ENCODE results near the gene TAF11L3.
"Not testable (repeated sequence)": the region's sequence is repeated elsewhere in the genome, so short reads cannot be mapped to it uniquely, and the experiment has no call there.

TAF11L3 gene

DNA sequence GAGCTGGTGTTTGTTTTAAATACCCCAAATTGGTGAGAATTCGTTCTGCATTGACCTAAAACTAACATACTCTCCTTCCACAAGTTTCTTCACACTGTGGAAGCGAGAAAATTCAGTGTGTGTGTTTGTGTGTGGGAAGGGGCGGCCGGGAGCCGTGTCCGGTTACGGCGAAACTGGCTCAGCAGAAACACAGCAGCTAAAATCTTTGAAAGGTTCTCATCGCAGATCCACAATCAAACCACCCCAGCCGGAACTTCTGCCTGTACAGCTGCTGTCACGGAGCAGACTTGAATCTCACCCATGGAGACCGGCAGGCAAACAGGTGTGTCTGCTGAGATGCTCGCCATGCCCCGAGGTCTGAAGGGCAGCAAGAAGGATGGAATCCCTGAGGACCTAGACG, at the start of gene TAF11L3:
TSS of gene TAF11L3 (plus strand) at position 301 of the 400 bp plus-strand sequence.
- DNase-seq, result not testable (repeated sequence)

DNA sequence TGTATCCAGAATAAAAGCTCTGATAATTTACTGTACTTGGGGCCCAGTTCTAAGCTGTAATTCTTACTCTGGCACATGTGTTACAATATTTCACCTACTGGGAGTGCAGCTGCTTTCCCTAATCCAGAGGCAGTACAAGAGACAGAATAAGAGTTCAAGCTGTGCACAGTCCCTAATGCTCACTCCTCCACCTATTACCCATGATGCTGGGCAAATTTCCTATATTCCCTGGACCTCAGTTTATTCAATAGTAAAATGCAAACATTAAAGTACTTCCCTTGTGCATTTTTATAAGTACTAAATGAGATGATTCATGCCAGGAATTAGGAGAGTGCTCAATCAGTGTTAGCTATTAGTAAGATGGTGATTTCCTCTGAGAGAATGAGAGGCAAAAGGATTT, 48.1 kb upstream of the TAF11L3 start:
- no peak for DNase-seq

DNA sequence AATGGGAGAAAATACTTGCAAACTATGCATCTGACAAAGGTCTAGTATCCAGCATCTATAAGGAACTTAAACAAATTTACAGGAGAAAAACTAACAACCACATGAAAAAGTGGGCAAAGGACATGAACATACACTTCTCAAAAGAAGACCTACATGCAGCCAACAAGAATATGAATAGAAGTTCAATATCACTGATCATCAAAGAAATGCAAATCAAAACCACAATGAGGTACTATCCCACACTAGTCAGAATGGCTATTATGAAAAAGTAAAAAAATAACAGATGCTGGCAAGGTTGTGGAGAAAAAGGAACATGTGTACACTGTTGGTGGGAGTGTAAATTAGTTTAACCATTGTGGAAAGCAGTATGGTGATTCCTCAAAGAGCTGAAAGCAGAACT, 43.1 kb upstream of the TAF11L3 start:
- DNase-seq, result not testable (repeated sequence)

DNA sequence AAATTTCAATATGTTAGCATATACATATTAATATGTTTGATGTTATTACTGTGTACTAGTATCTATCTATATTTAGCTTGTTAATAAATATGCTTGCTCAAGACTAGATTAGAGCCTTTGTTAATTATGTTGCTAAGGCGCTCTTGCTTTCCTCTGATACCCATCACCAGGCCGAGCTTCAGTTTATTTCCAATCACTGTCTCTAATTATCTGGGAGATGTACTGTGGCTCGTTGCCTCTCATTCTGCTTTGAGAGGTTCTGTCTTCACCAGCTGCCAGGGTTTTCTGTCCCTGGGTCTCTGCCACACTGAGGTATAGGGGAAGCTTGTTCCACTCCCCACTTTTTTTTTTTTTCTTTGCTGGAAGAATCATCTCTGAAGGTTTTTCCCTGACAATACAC, 41.1 kb upstream of the TAF11L3 start:
- no peak for DNase-seq

DNA sequence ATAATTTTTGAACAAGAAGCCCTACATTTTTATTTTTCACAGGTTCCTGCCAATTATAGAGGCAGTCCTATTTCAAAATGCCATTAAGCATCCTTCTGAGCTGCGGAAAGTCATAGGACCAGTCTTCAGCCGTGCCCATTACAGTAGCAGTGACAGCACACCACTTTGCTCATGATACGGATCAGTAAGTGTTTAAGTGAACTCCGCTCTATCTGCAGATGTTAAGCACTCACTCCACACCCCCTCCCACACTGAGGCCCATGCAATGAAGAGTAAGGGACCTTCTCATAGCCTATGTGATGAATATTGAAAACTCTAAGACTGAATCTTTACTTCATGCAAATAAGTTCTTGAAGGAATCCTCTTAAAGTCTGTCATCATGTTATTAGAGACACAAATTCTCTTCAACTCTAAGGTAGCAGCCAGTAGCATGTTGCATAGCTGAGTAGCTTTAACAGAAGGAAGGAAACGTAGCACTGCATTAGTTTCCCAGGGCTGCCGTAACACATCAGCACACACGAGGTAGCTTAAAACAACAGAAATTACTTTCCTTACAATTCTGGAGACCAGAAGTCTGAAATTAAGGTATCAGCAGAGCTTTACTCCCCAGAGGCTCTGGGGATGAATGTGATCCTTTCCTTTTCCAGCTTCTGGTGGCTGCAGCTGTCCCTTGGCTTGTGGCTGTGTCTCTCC, 40.4 kb upstream of the TAF11L3 start:
- no peak for DNase-seq

DNA sequence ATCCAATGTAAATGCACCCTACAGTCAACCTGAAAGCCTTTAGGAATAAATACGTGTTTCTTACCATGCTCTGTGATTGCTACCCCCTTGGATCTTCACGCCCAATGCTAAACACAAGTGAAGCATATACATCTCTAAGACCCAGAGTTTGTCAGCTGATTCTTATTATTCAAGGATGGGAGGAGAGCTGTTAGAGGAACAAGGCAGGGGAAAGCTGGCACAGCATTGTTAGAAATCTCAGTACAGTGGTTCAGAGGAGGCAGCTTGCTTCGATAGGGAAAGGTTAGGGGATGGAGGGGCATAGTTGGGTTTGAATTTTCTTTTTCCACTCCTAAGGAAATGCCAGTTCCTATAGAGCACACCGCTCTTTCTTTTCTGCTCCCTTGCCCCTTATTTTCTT, 36.8 kb upstream of the TAF11L3 start:
- DNase-seq, result no peak

DNA sequence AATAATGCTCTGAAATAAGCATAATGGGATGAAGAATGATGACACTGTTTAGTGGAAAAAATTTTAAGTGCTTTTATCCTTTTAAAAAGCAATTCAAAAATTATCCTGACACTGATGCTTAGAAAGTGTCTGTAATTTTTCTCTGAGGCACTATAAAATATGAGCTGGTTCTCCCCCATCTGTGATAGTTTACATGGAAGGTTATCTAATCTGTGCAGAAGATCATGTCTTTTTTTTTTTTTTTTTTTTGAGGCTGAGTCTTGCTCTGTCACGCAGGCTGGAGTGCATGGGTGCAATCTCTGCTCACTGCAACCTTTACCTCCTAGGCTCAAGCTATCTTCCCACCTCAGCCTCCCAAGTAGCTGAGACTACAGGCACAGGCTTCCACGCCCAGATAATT, 35.4 kb upstream of the TAF11L3 start:
- DNase-seq, result no peak

DNA sequence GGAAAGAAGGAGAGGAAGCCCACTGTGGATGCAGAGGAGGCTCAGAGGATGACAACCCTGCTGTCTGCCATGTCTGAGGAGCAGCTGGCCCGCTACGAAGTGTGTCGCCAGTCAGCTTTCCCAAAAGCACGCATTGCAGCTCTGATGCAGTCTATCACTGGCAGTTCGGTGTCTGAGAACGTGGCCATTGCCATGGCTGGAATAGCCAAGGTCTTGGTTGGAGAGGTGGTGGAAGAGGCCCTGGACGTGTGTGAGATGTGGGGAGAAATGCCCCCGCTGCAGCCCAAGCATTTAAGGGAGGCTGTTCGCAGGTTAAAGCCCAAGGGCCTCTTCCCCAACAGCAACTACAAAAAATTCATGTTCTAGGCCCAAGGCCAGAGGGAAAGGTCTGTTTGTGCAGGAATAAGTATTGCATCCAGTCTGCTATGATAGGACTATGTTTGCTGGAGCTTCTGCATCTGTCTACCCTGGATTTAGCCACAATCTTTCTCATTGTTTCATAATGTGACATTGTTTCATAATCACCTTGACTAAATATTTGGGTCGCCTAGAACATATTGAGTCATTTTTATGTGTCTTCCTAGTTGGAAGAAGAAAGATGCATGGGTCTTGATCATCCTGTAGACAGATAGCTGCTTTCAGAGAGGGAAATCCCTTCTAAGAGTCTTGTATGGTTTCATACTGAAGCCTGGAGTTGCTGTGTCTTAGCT, 31.5 kb upstream of the TAF11L3 start:
- DNase-seq, result peak; percentile 3

DNA sequence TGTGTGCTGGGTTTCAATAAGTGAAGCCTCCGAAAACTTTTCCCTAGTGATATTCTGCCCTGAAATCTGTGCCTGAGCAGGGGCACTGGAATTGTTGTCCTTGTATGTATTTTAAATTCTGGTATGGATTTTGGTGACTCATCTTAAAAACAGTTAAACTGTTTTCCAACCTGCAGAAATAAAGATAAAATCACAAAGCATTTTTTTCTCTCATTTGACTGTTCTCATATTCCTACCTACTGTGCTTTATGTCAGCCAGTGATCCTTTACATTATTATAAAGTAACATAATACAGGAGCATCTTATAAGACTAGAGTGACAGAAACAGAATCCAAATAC, 31.0 kb upstream of the TAF11L3 start:
- DNase-seq, result no peak

DNA sequence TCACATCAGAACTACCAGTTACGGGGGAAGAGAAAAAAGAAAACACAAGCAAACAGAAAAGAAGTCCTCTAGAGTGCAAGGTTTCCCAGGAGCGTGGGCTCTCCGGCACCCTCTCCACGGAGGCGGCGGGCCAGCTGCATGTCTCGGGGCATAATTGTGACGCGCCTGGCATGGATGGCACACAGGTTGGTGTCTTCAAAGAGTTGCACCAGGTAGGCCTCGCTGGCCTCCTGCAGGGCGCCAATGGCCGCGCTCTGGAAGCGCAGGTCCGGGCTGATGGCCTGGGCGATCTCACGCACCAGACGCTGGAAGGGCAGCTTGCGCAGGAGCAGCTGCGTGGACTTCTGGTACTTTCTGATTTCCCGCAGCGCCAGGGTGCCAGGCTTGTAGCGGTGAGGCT, 26.9 kb upstream of the TAF11L3 start:
- not testable (repeated sequence) for DNase-seq

DNA sequence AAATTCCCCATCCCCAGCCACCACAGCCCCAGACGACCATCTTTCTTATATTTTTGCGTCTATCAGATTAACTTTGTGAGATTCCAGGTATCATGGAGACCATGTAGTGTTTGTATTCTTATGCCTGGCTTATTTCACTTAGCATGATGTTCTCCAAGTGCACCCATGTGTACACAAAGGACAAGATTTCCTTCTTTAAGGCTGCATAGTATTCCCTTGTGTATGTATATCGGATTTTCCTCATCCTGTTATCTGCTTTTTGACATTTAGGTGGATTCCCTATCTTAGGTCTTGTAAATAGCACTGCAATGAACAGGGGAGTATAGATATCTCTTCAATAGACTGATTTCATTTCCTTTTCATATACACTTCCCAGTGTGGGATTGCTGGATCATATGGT, 25.4 kb upstream of the TAF11L3 start:
- DNase-seq, result no peak

DNA sequence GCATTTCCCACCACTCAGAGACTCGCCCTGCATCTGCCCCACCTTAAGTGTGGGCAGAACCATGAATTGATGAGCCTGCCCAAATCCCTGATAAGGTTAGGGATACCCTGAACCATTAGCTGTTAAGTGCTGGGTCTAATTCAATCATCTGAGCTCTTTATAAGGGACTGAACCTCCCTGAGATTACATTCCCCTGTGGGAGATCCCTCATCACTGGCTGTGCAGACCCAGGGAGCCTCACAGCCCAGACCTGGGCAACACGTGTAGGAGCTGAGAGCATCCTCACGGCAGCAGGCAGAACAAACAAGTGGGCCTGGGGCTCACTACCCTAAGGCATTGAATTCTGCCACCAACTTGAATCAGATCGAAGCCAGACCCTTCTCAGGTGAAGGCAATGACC, 20.7 kb upstream of the TAF11L3 start:
- no peak for DNase-seq

DNA sequence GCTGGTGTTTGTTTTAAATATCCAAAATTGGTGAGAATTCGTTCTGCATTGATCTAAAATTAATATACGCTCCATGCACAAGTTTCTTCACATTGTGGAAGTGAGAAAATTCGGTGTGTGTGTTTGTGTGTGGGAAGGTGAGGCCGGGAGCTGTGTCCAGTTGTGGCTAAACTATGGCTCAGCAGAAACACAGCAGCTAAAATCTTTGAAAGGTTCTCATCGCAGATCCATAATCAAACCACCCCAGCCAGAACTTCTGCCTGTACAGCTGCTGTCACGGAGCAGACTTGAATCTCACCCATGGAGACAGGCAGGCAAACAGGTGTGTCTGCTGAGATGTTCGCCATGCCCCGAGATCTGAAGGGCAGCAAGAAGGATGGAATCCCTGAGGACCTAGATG, 20.2 kb upstream of the TAF11L3 start, which contains the start of gene TAF11L2:
TSS of gene TAF11L2 (plus strand) at position 301 of the 400 bp plus-strand sequence.
- not testable (repeated sequence) for DNase-seq

DNA sequence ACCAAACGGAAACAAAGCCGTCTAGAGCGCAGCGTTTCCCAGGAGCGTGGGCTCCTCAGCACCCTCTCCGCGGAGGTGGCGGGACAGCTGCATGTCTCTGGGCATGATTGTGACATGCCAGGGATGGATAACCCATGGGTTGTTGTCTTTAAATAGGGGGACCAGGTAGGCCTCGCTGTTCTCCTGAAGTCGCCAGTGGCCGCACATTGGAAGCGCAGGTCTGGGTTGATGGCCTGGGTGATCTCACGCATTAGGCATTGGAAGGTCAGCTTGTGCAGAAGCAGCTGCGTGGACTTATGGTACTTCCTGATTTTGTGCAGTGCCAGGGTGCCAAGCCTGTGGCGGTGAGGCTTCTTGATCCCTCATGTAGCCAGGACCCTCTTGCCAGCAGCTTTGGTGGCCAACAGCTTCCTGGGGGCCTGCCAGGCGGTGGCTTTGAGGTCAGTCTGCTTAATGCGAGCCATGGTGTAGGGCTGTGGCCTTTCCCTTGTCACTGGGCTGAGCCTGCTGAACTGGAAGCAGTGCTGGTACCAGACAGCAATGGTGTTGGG, 6.3 kb upstream of the TAF11L3 start:
- no peak for DNase-seq

DNA sequence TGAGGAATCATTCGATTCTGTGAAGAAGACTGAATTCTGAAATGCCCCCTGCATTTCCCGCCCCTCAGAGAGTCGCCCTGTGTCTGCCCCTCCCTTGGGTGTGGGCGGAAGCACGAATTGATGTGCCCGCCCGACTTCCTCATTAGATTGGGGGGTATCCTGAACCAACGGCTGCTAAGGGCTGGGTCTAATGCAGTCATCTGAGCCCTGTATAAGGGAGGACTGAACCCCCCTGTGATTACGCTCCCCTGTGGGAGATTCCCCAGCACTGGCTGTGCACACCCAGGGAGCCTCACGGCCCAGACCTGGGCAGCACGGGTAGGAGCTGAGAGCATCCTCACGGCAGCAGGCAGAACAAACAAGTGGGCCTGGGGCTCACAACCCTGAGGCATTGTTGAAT, 641 bp upstream of the TAF11L3 start:
- DNase-seq, result not testable (repeated sequence)

DNA sequence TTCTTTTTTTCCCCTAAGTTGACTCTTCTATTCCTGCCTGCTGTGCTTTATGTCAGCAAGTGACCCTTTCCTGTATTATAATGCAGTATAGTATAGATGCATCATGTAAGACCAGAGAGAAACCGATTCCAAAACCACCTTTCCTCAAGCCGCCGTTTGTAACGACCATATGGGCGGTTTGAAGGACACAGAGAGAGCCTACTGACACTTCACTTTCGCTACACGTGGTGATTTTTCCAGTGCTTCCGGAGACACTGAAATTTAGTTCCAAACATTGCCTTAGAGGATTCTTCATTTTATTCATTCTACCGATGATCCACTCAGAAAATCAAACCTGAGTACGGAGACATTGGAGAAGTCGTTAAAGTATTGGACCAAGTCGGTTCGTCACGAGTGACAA, 1.3 kb downstream of the TAF11L3 start:
- DNase-seq, result not testable (repeated sequence)

DNA sequence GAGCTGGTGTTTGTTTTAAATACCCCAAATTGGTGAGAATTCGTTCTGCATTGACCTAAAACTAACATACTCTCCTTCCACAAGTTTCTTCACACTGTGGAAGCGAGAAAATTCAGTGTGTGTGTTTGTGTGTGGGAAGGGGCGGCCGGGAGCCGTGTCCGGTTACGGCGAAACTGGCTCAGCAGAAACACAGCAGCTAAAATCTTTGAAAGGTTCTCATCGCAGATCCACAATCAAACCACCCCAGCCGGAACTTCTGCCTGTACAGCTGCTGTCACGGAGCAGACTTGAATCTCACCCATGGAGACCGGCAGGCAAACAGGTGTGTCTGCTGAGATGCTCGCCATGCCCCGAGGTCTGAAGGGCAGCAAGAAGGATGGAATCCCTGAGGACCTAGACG, 3.3 kb downstream of the TAF11L3 start, which contains the start of gene TAF11L4:
TSS of gene TAF11L4 (plus strand) at position 301 of the 400 bp plus-strand sequence.
- not testable (repeated sequence) for DNase-seq

DNA sequence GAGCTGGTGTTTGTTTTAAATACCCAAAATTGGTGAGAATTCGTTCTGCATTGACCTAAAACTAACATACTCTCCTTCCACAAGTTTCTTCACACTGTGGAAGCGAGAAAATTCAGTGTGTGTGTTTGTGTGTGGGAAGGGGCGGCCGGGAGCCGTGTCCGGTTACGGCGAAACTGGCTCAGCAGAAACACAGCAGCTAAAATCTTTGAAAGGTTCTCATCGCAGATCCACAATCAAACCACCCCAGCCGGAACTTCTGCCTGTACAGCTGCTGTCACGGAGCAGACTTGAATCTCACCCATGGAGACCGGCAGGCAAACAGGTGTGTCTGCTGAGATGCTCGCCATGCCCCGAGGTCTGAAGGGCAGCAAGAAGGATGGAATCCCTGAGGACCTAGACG, 6.8 kb downstream of the TAF11L3 start, which contains the start of gene TAF11L5:
TSS of gene TAF11L5 (plus strand) at position 301 of the 400 bp plus-strand sequence.
- not testable (repeated sequence) for DNase-seq

DNA sequence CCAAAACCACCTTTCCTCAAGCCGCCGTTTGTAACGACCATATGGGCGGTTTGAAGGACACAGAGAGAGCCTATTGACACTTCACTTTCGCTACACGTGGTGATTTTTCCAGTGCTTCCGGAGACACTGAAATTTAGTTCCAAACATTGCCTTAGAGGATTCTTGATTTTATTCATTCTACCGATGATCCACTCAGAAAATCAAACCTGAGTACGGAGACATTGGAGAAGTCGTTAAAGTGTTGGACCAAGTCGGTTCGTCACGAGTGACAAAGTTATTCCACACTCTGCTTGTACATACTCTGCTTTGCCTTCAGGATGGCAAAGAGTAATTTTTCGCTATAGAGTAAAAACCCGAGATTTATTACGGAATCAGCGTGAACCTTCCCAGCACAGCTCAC, 8.3 kb downstream of the TAF11L3 start:
- DNase-seq, result not testable (repeated sequence)

DNA sequence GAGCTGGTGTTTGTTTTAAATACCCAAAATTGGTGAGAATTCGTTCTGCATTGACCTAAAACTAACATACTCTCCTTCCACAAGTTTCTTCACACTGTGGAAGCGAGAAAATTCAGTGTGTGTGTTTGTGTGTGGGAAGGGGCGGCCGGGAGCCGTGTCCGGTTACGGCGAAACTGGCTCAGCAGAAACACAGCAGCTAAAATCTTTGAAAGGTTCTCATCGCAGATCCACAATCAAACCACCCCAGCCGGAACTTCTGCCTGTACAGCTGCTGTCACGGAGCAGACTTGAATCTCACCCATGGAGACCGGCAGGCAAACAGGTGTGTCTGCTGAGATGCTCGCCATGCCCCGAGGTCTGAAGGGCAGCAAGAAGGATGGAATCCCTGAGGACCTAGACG, 10.2 kb downstream of the TAF11L3 start, which contains the start of gene TAF11L6:
TSS of gene TAF11L6 (plus strand) at position 301 of the 400 bp plus-strand sequence.
- DNase-seq, result not testable (repeated sequence)
